NOMO-1 treated with DMSO at 0.1 percent for 48 hours (cell line): ENCODE measurements around the gene LRG1.

ENCODE experiments used
- DNase-seq: peaks from one replicate; lab custom pipeline; 2025; ENCODE audit not compliant: unreplicated experiment; lab: John Stamatoyannopoulos, UW

Gene LRG1

GRCh38 chr19:4511300-4512054 lies 28.4 kb downstream of the LRG1 start:
- DNase-seq, result no peak

- DNase-seq, result no peak
Observed at GRCh38 chr19:4510435-4511255, 29.2 kb downstream of the LRG1 start.

GRCh38 chr19:4508698-4509097 lies 31.1 kb downstream of the LRG1 start:
- no peak for DNase-seq

- DNase-seq, result no peak
Observed at GRCh38 chr19:4507804-4508203, 32.0 kb downstream of the LRG1 start.

- DNase-seq, result no peak
Observed at GRCh38 chr19:4507150-4507452, 32.7 kb downstream of the LRG1 start.

GRCh38 chr19:4506449-4507149 lies 33.2 kb downstream of the LRG1 start:
- DNase-seq, result no peak

- DNase-seq, result no peak
Observed at GRCh38 chr19:4505570-4506448, 34.0 kb downstream of the LRG1 start.

GRCh38 chr19:4504891-4505569 lies 34.8 kb downstream of the LRG1 start:
- DNase-seq, result no peak

GRCh38 chr19:4504297-4504701 lies 35.5 kb downstream of the LRG1 start:
- no peak for DNase-seq

- DNase-seq, result no peak
Observed at GRCh38 chr19:4503825-4504170, 36.0 kb downstream of the LRG1 start.

GRCh38 chr19:4503132-4503824 lies 36.6 kb downstream of the LRG1 start:
- DNase-seq, result no peak

- no peak for DNase-seq
Observed at GRCh38 chr19:4502282-4503131, 37.3 kb downstream of the LRG1 start.

GRCh38 chr19:4501691-4502090 lies 38.1 kb downstream of the LRG1 start:
- DNase-seq, result no peak

- DNase-seq, result no peak
Observed at GRCh38 chr19:4500841-4501591, 38.8 kb downstream of the LRG1 start.

- DNase-seq, result no peak
Observed at GRCh38 chr19:4499855-4500254, 40.0 kb downstream of the LRG1 start.

GRCh38 chr19:4499318-4499717 lies 40.5 kb downstream of the LRG1 start:
- DNase-seq, result no peak

GRCh38 chr19:4498694-4499093 lies 41.1 kb downstream of the LRG1 start:
- DNase-seq, result no peak

- DNase-seq, result no peak
Observed at GRCh38 chr19:4497770-4498389, 42.0 kb downstream of the LRG1 start.
